Activated T-cell treated with anti-CD3 and anti-CD28 coated beads for 24 hours (primary cell): ENCODE measurements around the gene KLF11.

Experiments used
- DNase-seq: peaks from one replicate; pipeline ENCODE4 v3.0.0-alpha.2; 2020; ENCODE audit warnings: low read depth

The KLF11 gene

GRCh38 chr2:10042301-10043161 lies 819 bp upstream of the KLF11 start:
- DNase-seq = no peak

DNA sequence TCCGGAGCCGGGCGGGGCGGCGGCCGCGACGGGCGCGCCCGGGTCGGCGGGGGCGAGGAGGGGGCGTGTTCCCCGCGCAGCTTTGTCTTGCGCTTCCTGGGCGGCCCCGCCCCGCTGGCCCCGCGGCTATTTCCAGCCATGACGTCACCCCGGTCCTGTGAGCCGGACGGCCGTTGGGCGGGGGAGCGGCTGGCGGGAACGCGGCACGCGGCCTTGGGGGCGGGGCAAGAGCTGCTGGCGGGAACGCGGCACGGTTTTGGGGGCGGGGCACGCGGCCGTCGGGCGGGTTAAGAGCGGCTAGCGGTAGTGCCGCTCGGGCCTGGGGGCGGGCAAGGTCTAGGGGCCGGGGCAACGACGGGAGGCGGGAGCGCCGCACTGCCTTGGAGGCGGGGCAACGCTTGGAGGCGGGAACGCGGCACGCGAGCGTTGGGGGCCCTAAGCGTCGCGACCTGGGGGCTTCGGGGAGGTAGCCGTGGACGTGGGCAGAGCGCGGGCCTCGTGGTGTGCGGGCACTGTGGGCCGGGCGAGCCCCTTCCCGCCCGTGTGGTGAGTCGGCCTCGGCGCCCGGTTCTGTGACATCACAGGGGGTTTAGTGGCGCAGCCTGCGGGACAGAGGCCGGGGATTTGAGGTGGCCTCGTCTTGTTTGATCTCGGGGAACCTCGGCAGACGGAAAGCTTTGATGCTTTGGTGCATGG lies 704 bp downstream of the KLF11 start:
- DNase-seq = peak; percentile 97

DNA sequence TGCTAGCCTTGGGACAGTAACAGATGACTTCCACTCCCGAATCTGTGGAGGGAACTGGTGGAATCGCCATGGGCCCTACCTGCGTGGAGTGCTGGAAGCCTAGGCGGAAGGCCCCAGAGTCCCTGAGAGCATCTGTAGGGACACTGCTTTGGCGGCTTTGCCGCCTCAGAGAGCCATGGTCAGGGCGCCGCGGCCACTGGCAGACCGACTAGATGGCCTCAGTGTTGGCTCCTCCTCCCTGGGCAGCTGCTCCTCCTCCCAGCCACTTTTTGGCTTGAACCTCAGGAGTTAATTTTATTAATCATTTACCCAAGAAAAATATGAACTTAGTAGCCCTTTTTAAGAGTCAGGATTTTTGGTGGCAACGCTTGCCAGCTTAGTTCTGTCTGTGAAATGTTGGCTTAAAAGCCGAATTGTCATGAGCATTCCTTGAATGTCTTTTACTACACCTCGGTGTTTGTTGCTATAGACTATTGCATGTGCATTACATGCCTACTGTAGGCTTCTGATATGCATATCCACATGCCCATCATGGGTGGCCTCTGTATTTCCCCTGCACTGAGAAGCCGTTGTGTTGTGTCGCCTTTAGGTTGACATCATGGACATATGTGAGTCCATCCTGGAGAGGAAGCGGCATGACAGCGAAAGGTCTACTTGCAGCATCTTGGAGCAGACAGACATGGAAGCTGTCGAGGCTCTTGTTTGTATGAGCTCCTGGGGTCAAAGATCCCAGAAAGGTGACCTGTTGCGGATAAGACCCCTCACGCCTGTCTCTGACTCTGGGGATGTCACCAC lies 2.4 kb downstream of the KLF11 start:
- DNase-seq = no peak

DNA sequence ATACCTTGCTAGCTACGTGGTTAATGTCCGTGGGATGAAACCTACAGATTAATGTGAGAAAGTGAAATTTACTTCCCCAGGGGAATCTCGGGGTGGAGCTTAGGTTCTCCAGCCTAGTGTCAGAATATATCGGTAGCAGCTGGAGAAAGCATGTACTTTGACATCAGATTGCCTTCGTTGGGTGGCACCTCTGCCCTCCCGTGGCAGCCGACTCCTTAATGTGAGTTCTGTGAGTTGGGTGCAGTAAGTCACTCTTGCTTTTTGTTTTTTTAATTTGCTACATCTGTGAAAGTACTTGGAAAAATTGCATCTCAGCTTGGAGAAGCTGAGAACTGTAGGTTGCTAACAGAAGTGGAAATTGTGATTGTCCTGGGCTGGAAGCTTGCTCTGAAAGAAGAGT lies 3.6 kb downstream of the KLF11 start:
- DNase-seq = no peak

DNA sequence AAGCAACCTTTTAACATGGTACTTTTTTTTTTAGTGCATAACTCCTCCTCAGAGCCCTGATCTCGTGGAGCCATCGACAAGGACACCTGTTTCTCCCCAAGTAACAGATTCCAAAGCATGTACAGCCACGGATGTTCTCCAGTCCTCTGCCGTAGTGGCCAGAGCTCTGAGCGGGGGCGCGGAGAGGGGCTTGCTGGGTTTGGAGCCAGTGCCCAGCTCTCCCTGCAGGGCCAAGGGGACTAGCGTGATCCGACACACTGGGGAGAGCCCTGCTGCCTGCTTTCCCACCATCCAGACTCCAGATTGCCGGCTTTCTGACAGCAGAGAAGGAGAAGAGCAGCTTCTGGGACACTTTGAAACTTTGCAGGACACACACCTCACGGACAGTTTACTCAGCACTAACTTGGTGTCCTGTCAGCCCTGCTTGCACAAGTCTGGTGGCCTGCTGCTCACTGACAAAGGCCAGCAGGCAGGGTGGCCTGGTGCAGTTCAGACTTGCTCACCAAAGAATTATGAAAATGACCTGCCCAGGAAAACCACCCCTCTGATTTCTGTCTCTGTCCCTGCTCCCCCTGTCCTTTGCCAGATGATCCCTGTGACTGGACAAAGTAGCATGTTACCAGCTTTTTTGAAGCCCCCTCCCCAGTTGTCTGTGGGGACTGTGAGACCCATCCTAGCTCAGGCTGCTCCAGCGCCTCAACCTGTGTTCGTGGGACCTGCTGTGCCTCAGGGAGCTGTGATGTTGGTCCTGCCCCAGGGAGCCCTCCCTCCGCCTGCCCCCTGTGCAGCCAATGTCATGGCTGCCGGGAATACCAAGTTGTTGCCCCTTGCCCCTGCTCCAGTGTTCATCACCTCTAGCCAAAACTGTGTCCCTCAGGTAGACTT lies 4.5 kb downstream of the KLF11 start:
- DNase-seq = no peak

DNA sequence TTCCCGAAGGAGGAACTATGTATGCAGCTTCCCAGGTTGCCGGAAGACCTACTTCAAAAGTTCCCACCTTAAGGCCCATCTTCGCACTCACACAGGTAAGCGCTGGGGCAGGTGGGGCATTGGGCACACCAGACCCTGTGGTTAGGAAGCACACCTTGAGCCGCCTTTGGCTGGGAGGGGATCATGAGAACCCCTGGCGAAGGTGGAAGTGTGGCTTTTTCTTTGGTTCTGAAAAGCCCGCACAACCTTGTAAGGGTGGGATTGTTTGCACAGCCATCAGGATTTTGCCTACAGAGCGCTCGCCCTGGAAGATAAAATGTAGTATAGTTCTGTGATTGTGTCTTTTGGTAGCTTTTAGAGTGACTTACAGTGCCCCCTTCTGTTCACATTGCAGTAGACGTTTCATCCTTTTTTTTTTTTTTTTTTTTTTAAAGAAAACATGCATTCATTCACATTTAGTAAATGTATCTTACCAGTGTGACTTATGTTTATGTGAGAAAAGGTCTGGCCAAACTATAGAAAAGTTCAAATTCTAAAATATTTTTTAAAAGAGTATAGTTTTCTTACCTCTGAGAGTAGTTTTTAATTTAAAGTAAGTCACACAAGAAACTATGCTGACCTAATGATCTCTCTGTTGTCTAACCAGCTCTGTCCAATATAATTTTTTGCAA lies 5.3 kb downstream of the KLF11 start:
- DNase-seq = no peak

DNA sequence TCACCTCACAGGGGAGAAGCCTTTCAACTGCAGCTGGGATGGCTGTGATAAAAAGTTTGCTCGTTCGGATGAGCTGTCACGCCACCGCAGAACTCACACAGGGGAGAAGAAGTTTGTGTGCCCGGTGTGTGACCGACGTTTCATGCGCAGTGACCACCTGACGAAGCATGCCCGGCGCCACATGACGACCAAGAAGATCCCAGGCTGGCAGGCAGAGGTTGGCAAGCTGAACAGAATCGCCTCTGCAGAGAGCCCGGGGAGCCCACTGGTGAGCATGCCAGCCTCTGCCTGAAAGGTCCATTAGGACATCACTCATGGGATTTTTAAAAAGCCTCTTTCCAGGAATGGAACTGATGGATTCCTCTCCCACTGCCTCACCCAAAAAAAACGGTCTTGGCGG lies 8.9 kb downstream of the KLF11 start:
- DNase-seq = no peak

- DNase-seq = no peak
Measured at GRCh38 chr2:10053351-10053750, 10.0 kb downstream of the KLF11 start.

DNA sequence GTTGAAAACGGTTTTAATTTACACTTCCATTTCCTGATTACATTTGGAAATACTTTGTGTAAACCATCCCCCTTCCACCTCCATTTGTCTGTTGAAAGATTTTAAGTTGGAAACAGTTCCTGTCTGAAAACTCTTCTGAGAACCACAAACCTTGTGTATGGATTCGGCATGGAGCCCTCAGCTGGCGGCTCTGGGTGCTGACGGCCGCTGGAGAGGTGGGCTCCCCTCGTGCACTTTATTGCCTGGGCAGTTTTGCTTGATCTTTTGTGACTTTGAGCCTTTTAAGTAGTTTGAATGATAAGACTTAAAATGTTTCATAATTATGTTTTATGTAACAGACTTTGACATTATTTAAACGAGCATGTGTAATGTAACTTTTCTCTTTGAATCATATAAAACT lies 11.1 kb downstream of the KLF11 start:
- no peak for DNase-seq

- no peak for DNase-seq
Measured at GRCh38 chr2:10054976-10055375, 11.6 kb downstream of the KLF11 start.

DNA sequence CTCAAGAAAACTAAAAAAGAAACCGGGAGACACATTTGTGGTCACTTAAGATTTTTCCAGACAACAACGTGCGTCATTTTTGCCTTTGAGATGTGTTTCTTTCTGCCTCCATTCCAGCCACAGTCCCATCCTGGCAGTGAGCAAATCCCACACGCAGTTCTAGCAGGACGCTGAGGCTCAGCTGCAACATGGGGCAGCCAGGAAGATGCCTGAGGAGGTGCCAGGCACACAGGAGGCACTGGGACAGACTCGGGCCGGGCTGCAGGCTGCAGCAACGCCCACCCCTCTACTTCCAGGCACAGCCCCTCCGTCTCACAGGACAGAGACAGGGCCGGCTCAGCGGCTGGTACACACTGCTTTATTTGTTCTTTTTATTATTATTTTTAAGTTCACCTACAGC lies 13.1 kb downstream of the KLF11 start:
- DNase-seq = no peak

DNA sequence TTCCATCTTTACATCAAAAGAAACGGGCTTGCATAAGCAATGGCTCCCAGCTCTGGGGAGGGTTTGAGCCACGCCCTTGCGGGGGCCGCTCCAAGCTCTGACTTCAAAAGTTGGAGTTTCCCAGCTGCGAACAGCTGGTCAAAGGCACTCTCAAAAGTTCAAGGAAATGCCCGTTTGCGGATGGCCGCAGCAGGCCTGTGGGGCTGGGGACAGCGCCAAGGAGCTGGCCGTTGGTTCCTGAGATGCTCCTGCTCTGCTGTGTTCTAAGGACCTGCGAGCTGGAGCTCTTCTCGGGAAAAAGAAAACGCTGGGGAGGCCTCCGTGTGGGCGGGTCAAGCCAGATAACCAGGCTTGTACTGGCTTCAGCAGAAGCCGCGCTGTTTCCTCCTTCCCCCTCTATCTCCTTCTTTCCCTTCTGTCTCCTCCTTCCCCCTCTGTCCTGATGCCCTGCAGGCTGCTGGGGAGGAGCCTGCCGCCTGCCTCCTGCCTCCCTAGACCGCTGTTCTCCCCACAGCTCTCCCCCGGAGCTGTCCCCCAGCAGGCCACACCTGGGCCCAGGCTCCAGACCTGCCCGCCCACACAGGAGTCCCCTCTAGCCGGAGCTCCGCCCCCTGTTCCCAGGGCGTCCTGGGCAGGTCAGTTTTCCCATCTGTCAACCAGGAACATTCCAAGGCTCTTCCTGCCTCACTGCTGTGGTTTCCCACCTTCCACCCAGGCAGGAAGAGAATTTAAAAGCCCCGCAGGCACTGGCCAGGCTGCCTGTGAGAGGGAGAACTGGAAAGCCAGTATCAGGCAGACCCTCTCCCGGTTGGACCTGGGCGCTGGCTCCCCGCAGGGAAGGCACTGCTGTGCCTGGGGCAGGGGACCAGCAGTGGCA lies 14.1 kb downstream of the KLF11 start:
- DNase-seq = no peak

DNA sequence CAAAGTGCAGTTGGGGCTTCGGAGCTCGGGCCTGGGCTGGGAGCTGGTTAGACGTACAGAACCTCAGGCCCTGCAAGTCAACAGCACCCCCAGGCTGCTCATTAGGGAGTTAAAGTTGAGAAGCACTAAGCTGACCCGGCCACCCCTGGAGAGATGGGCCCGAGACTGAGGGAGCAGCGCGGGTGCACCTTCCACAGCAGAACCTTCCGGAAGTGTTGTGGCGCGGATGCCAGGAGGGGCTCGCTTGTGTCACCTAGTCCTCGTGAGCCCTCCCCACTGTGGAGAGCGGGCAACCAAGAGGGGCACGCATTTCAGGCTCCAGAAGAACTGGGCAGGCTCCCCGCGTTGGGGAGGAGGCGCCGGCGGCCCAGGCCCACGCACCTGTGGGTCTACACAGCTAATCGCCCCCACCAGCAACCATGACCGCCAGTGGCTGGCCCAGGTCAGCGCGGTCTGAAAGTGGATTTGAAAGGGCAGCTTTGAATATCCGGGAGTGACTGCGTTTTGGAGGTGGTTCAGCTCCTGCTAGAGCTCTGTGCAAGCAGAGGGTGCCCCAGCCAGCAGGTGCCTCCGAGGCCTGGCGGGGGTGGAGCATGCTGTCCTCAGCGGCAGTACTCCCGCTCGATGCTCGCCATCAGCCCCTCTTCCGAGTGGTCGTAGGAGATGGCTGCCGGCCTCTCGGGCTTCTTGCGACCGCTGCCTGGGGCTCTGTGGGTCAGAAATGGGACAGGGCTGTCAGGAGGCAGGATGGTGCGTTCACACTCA lies 15.1 kb downstream of the KLF11 start:
- no peak for DNase-seq

DNA sequence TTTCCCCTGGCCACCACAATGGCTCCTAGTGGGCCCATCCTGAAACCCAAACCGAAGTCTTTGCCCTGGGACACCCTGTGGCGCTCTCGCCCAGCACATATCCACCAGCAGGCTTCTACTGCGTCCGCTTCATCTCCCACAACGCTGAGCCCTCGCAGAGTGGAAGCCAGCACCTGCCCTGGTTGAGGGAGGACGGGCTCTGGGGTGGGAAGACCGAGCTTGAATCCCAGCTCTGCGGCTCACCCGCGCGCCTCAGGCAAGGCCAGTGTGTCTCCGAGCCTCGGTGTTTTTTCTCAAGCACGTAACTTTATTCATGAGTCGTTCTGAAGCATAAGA lies 15.6 kb downstream of the KLF11 start:
- no peak for DNase-seq

- DNase-seq = no peak
Measured at GRCh38 chr2:10059552-10060335, 16.4 kb downstream of the KLF11 start.

GRCh38 chr2:10061221-10061925 lies 18.0 kb downstream of the KLF11 start:
- no peak for DNase-seq

DNA sequence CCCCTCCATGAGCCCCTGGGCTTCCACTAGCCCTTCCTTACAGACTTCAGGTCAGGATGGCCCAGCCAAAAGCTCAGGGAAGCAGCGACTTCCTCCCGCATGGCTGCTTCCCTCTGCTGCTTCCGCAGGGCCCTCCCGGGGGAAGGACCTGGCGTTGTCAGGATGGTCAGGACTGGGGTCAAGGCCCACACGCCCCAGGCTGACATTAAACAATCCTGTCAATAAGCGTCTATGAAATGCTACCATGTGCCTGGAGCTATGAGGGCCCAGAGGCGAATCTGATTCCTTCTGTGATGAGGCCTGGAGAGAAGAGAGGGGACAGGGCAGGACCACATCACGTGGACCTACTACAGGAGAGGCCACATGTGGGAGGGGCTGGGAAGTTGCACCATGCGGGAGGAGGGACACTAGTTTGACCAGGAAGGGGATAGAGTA lies 19.6 kb downstream of the KLF11 start:
- no peak for DNase-seq

DNA sequence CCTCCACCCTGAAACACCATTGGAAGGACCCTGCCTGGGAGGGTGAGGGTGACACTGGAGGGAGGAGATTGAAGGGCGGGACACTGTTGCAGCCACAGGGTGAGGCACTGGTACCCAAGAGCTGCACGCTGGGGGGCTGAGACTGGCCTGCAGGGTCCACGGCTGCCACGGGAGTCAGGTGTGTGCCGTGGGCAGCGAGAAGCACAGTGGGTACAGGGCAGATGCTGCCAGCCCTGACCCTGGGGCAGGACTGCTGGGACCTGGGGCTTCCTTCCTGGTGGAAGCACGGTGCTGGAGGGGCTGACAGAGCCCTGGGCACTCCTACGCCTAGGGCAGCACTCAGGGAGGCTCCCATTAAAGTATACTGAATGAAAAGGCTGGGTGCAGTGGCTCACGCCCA lies 20.2 kb downstream of the KLF11 start:
- no peak for DNase-seq
